Inflammatory macrophage treated with lipopolysaccharide for 4 hours (primary cell): ENCODE results near the gene PRKCH.
A peak's percentile ranks its signal among the peaks of the same experiment; 100 is the strongest.
"Not testable (repeated sequence)": the region's sequence is repeated elsewhere in the genome, so short reads cannot be mapped to it uniquely, and the experiment has no call there.

Source experiments
- DNase-seq: peaks from one replicate; pipeline ENCODE4 v3.0.0-alpha.2; 2020

The PRKCH gene

DNA sequence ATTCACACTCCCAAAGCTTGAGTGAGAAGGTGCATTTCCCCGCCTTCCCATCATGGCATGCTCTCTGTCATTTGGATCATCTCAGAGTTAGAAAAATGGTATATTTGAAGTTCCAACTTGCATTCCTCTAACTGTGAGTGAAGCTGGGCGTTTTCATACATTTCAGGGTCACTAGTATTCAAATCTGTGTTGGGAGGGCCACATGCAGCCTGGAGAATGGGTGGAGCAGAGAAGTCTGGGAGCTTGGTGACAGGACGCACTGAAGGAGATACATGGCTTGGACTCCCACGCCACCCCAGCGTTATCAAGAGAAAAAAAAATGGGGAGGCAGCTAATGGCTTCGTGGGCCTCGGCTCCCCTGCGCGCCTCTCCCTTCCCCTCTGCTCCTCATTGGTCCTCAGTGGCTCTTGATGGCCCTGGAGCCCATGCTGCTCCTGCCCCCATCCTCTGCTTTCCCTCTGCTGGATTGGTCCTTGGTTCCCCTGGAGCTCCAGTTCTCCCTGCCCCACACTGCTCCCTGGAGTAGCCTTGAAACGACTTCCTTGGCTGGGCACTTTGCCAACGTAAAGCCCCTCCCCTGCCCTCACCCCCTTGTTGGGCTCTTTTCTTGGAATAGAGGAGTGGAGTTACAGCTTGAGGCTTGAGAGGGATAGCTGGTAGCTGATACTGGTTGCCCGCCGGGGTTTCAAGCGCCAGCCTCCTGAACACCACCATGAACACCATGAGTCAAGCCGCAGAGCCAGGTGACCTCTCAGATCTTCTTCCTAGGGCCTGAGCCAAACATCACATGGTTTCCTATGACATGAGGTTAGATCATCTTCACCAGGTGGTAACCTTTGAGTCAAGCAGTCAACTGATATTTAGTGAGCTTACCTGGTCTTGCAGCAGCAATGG is 139.6 kb downstream of the PRKCH start:
- DNase-seq, result no peak

- peak; percentile 67 for DNase-seq
Measured at GRCh38 chr14:61461808-61462275, 140.5 kb downstream of the PRKCH start.

DNA sequence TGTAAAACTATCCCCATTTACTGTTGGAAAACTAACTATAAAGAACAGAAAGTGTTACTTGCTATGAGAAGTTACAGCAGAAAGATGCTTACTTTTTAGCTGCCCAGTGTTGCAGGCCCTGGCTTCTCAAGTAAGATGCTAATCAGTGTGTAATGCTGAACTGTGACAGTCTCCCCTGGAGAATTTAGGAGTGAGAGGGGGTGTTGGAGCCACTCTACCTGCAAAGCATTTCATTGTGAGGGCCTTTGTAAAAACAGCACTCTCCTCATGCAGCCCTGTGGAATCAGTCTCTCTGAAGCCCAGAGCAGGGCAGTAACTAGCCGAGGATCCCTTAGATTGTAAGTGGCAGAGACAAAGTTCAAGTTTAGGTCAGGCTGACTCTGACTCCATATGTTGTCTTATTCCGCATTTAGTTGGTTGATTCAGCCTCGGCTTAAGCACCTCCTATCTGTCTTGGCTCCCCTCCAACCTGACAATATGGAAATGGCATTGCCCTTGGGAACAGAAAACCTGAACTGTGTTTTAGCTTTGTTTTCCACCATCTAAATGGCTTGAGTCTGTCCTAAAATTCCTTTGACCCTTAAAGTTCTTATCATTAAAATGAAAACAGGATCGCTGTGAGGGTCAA is 141.3 kb downstream of the PRKCH start:
- DNase-seq, result no peak

- no peak for DNase-seq
Measured at GRCh38 chr14:61463664-61464285, 142.4 kb downstream of the PRKCH start.

- DNase-seq, result not testable (repeated sequence)
Measured at GRCh38 chr14:61464539-61465320, 143.4 kb downstream of the PRKCH start.

DNA sequence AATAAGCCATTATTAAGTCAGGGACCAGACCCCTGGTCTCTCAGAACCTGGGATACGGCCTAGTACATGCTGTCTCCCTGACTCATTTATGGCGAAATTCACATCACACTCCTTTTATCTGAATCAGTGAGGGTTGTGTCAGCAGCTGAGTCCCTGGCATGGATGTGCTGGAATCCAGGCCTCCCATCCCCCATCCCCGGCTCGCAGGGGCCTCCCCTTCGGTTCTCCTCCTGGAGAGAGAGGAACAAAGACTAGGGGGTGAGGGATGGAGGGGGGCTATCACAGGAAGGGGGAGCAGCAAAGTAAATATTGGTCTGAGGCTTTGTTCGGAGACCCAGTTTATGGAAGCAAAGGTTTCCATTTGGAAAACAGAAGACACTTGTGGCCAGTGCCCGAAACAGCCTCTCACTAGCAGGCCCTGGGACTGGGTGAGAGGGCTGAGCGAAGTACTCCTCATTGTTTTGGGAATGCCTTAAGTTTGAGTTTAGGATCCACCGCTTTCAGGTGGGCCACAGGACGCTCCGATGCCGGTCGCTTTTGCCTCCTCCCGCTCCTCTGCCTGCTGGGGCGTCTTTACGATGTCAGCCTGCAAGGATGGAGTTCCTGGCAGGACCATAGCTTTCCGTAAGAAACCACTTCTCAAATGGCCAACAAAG is 145.0 kb downstream of the PRKCH start:
- DNase-seq, result peak; percentile 29

DNA sequence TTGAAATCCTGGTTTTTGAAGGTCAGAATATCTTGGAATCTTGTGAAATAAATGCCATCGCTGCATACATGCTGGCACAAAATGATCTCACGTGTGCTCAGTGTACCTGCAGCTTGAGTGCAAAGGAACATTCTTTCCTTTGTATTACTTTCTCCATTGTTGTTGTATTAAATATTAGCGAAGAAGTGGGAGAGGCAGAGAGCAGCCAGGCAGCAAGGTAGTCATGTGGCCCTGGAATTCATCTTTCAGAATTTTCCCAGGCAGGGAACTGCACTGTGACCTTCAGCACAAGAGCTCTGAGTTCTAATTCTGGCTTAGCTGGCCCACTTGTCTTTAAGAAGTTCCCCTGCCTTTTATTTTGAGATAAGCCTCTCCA is 145.5 kb downstream of the PRKCH start:
- no peak for DNase-seq

- DNase-seq, result peak; percentile 59
Measured at GRCh38 chr14:61467296-61467695, 145.9 kb downstream of the PRKCH start.

DNA sequence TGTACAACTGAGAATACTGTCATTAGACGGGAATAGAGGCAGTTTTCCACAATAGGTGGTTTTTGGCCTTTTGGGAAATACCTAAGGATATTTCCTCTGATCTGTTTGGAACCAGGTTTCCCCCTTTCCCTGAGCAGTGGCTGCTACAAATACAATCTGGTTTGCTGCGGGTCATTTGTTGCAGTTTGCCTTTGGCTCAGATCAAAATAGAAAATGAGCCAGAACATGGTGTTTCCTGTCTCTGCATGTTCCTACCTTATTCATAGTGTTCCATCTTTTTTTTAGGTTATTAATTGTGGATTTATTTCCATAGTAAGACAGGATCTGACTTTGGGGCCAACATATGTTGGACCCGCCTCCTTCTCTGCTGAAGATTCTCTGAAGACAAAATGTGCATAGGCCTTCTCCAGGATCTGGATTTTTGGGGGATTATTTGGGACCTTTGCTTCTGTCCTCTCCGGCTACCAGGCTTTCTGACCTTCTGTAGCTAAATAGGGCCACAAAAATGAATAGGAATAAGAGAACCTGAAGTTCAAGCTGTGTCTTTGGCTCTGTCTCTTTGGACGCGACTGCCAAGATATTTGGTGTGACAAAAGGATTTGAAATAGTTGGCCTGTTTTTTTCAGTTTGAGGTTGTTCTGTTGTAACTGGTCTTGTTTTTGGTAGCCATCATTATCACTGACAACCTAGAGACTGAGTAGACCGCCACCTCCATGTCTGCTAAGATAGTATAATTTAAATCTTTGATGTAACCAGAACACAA is 146.9 kb downstream of the PRKCH start:
- no peak for DNase-seq

GRCh38 chr14:61469781-61470180 is 148.4 kb downstream of the PRKCH start:
- no peak for DNase-seq

GRCh38 chr14:61470261-61470960 is 149.0 kb downstream of the PRKCH start:
- DNase-seq, result peak; percentile 44

GRCh38 chr14:61470961-61471293 is 149.5 kb downstream of the PRKCH start:
- DNase-seq, result peak; percentile 39

DNA sequence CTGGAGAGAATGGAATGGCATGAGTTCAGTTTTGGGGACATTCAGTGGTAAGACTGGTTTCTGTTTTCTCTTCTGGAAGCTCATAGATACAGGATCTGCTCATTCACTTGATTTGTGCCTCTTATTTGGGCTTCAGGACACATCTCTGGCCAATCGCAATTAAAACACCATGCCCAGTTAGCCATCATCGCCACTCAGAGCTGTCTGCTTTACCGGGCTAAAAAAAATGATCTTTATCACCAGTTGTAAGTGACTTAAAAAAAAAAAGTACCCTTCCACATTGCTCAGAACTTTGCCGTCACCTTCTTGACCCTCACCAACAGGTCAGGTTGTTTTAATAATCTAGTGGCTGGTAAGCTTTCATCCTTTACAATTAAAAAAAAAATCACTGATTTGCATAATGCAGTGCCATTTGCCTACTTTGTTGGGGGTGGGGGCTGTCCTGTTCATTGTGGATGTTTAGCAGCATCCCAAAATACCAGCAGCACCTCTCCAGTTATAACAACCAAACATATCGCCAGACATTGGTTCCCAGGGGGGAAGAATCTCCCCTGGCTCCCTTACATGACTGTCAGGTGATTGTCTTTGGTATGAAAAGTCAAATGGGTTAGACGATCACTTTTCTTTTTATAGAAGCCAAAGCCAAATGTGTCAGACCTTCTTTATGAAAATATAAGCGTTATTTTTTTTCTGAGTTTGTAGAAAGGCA is 150.1 kb downstream of the PRKCH start:
- no peak for DNase-seq

GRCh38 chr14:61472011-61472672 is 150.8 kb downstream of the PRKCH start:
- DNase-seq, result peak; percentile 93

DNA sequence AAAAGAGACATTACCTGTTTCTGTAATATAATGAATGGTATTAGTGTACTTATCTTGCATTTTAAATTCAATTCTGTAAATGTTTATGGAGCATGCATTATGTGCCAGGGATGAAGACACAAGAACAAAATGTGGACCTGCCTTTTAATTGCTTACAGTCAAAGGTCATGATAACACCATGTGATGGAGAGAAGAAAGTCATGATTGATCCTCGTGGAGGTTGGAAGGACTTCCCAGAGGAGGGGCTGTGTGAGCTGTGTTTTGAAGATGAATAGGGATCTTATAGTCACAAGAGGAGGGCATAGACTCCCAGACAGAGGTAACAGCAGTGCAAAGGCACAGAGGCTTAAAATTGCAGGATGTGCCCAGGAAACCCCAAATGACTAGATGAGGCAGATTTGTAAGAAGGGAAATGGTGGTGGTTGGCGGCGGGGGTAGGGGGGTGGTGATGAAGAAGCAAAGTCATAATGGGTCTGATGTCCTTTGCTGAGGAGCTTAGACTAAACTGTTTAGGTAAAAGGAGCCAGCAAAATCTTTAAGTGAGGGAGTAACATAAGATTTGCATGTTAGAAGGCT is 151.5 kb downstream of the PRKCH start:
- peak; percentile 15 for DNase-seq

GRCh38 chr14:61474015-61474414 is 152.6 kb downstream of the PRKCH start:
- DNase-seq, result peak; percentile 60

DNA sequence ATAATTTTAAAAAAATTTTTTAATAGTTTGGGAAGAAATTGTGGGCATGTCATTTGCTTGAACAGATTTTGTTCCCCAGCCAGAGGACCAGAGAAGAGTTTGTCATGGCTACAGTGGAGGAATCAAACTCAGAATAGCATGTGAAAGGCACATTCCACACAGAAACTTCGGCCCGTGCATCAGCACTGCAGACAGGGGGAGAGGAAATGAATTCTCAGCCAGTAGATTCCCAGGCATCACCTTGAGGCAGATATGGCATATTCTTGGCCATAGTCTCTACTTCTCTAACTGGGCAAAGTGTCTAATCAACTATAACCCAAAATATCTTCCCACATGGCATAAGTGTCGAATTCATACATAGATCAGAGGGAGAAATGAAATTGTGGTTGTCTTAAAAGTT is 153.3 kb downstream of the PRKCH start:
- no peak for DNase-seq

DNA sequence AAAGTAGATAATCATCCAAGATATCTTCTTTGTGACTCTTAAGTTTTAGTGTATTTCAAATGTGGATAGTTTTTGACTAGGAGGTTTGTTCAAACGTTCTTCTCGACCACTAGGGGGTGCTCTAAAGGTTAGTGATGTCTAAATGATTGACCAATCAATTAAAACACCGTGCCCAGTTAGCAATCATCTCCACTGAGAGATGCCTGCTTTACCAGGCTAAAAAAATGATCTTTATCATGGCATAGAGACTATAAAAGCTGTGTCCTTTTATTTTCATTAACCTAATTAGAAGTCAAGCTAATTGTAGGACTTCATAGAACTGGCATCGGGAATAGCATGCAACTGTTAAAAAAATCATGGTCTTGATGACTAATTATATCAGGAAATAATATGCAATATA is 153.9 kb downstream of the PRKCH start:
- peak; percentile 87 for DNase-seq

DNA sequence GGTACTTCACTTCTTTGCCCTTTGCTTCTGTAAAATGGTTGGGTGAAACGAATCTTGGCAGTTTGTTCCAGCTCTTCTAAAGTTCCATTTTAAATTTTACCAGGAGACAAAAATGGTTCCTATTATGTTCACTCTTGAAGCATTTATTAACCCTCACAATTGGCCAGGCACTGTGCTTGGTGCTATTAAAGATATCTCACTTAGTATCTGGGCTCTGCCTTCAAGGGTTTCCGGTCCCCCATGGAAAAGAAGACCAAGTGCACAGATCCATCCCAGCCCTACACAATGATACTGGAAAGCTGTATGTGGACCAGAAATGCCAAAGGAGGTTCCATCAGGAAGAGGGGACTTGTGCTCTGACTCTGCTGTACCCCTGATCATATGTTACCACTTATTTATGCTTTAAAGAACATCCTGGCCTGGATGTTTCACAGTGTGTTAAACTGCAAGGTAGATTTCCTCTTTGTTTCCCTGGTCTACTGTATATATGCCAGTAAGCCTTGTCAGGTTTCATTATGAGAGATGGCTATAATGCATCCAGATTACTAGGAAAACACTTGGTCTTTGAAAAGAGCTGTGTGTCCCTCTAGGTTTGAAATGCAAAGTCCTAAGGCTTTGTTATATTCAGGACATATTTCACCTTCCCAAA is 154.8 kb downstream of the PRKCH start:
- DNase-seq, result no peak
